Vagina (tissue), 2 donors: ENCODE measurements around the gene DSG3.

Experiments
- POLR2A ChIP-seq, 2 donors: fragments of 450-650 bp; IDR thresholded peaks; one replicate each; pipeline ENCODE4 v1.6.1; 2017; ENCODE audit warnings: antibody characterized with exemption in 2 of 2, mild to moderate bottlenecking in 2 of 2, moderate library complexity in 2 of 2
- POLR2AphosphoS5 ChIP-seq, 2 donors: sonication (generic); formaldehyde crosslinking; IDR thresholded peaks; one replicate each; pipeline ENCODE4 v1.9.0; 2017; ENCODE audit warnings: antibody characterized with exemption in 2 of 2, mild to moderate bottlenecking in 2 of 2, low read depth in 1 of 2; ENCODE audit not compliant: insufficient read depth in 1 of 2
- TF ChIP-seq, protein P1 (sequence below), 3 experiments: fragments of 450-650 bp in 2 of 3; fragments of 200-600 bp in 1 of 3; sonication (generic) in 1 of 3; IDR thresholded peaks; one replicate each; pipeline ENCODE4 v1.5.1; 2017 to 2019; ENCODE audit warnings: antibody characterized with exemption in 3 of 3, mild to moderate bottlenecking in 2 of 3, moderate library complexity in 2 of 3

DNA sequence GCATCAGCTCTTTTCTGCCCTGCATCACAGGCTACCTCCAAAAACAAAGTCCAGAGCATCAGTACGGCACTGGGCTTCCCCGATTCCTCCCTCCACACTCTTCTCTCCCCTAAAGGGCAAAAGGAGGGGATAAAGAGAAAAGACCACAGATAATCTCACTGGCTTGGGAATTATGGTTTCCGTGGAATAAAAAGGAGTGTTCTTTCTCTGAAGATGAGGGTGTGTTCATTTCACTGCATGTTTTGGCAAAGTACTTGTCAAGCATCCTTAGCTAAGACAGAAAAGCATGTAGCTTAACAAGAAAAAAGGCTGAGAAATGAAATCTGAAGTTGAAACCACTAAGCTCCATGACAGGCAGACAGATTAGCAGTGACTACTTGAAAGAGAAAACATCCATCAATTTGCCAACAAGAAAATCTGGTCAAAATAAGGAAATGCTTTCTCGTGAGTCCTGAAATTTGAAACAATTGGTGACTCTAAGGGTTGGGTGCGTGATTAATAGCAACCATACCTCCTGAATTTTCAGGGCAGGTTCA, 20.6 kb upstream of the DSG3 start:
- TF ChIP-seq, protein P1, sequence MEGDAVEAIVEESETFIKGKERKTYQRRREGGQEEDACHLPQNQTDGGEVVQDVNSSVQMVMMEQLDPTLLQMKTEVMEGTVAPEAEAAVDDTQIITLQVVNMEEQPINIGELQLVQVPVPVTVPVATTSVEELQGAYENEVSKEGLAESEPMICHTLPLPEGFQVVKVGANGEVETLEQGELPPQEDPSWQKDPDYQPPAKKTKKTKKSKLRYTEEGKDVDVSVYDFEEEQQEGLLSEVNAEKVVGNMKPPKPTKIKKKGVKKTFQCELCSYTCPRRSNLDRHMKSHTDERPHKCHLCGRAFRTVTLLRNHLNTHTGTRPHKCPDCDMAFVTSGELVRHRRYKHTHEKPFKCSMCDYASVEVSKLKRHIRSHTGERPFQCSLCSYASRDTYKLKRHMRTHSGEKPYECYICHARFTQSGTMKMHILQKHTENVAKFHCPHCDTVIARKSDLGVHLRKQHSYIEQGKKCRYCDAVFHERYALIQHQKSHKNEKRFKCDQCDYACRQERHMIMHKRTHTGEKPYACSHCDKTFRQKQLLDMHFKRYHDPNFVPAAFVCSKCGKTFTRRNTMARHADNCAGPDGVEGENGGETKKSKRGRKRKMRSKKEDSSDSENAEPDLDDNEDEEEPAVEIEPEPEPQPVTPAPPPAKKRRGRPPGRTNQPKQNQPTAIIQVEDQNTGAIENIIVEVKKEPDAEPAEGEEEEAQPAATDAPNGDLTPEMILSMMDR (IDR thresholded peaks at IDR 0.05), result no peak
- peak in 1 of 2 donors; percentile 57 for TF ChIP-seq POLR2AphosphoS5 (IDR thresholded peaks at IDR 0.05; ENCODE audit: insufficient read depth in 1 of 2, low read depth in 1 of 2)
- TF ChIP-seq POLR2A (IDR thresholded peaks at IDR 0.05), result no peak
